ENCODE data around the gene HHATL.

GRCh38 chr3:42653303-42653559 lies 49.4 kb downstream of the HHATL start:
- no peak for TF ChIP-seq CTCF (IDR thresholded peaks at IDR 0.05)
- TF ChIP-seq POLR2A (IDR thresholded peaks at IDR 0.05): no peak
- TF ChIP-seq EP300 (IDR thresholded peaks at IDR 0.05): no peak
